Thyroid gland (tissue), 4 donors: ENCODE data around the gene BICDL1.

ENCODE experiments used
- CTCF ChIP-seq, 6 experiments: fragments of 200-600 bp in 3 of 6; fragments of 450-650 bp in 3 of 6; sonication (generic) in 3 of 6; IDR thresholded peaks; one replicate each; pipeline ENCODE4 v1.5.1; 2016 to 2019; ENCODE audit warnings: antibody characterized with exemption in 6 of 6, mild to moderate bottlenecking in 2 of 6, inconsistent platforms in 1 of 6, moderate library complexity in 1 of 6
- POLR2A ChIP-seq, 2 donors: fragments of 450-650 bp; IDR thresholded peaks; one replicate each; pipeline ENCODE4 v1.6.1; 2017; ENCODE audit warnings: antibody characterized with exemption in 2 of 2, mild to moderate bottlenecking in 2 of 2, moderate library complexity in 1 of 2

DNA sequence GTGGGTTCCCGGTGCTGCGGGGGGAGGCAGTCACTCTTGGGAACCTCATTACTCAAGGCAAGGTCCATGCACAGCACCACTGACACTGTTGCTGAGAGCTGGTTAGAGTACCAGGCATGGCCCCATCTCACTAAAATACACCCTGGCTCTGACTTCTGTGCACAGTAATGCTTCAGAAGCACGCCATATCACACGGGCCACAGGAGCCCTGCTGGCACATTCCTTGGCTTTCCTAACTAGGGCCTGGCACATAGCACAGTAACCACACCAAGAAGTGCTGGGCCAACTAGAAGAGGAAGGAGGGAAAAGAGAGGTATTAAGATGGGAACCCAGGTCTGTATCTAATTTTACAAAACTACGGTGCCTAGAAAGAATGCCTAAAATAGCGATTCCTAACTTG is 141.0 kb downstream of the BICDL1 start:
- no peak for TF ChIP-seq CTCF (IDR thresholded peaks at IDR 0.05)
- TF ChIP-seq POLR2A (IDR thresholded peaks at IDR 0.05), result no peak
